Prostate gland (tissue), 2 donors: Measurements from ENCODE around the gene SCAMP2. TPM values are rescaled to one million over a fixed set of nuclear protein-coding genes. Genes with fewer than 3 reads are reported as not detected.

ENCODE experiments used
- DNase-seq: peaks from one replicate; pipeline ENCODE4 v3.0.0-alpha.2; 2019; ENCODE audit warnings: low spot score
- H3K27ac ChIP-seq, 2 donors: fragments of 200-600 bp; sonication (generic); 2 replicates each; pipeline ENCODE4 v1.5.1; 2017 to 2019
- H3K27me3 ChIP-seq: fragments of 200-600 bp; sonication (generic); replicated peaks from 2 replicates; pipeline ENCODE4 v1.5.1; 2019; ENCODE audit not compliant: insufficient read depth
- H3K36me3 ChIP-seq, 2 donors: fragments of 200-600 bp; sonication (generic); 1 replicate in 1 of 2; 2 replicates in 1 of 2; pipeline versions ENCODE4 v1.5.1 to v1.8.1; 2017 to 2019
- H3K4me1 ChIP-seq: fragments of 200-600 bp; sonication (generic); replicated peaks from 2 replicates; pipeline ENCODE4 v1.5.1; 2019
- H3K4me3 ChIP-seq, 2 donors: fragments of 200-600 bp; sonication (generic); 2 replicates each; pipeline ENCODE4 v1.5.1; 2017 to 2019
- H3K9me3 ChIP-seq: fragments of 200-600 bp; sonication (generic); 2 replicates; pipeline ENCODE4 v1.5.1; 2017
- CTCF ChIP-seq, 4 experiments: fragments of 200-600 bp in 2 of 4; fragments of 450-650 bp in 2 of 4; sonication (generic) in 2 of 4; IDR thresholded peaks; 1 replicate in 3 of 4; 2 replicates in 1 of 4; pipeline ENCODE4 v1.5.1; 2016 to 2019; ENCODE audit warnings: antibody characterized with exemption in 4 of 4, mild to moderate bottlenecking in 2 of 4, moderate library complexity in 2 of 4
- POLR2A ChIP-seq: fragments of 450-650 bp; IDR thresholded peaks from one replicate; pipeline ENCODE4 v1.6.1; 2016; ENCODE audit warnings: antibody characterized with exemption, mild to moderate bottlenecking
- POLR2AphosphoS5 ChIP-seq: sonication (generic); formaldehyde crosslinking; IDR thresholded peaks from one replicate; pipeline ENCODE4 v1.6.1; 2017; ENCODE audit warnings: antibody characterized with exemption
- WGBS: methylation state at CpG from one replicate; pipeline ENCODE4 v1.1.5; 2018; 5-methylcytosine and 5-hydroxymethylcytosine counted together
- intact Hi-C: fragments of 100-400 bp; cut with DNase I; formaldehyde crosslinking; loops from one replicate; pipeline ENCODE4 v1.14.2; 2022
- total RNA-seq, 2 donors: library from RNA; depleted of rRNA; stranded (reverse); fragments of >200 nt; gene quantifications; one replicate each; pipeline ENCODE4 v1.1.0, GENCODE V29; 2016

SCAMP2 gene
- total RNA-seq, 2 donors from 2014 or later, result 101 to 103 TPM

GRCh38 chr15:74850393-74850792, 22.8 kb downstream of the SCAMP2 start:
- no peaks in the 10 kb centered on the region for H3K4me1 ChIP-seq
- H3K27me3 ChIP-seq, result no peaks in the 10 kb centered on the region
- TF ChIP-seq POLR2AphosphoS5, result no peak
- no peak for TF ChIP-seq POLR2A
- TF ChIP-seq CTCF (IDR thresholded peaks at IDR 0.05), result no peak
- no peak overlapping the region for H3K4me3 ChIP-seq
- DNase-seq, result no peak
- WGBS, result 96% methylated on average over 4 of the region's 4 CpGs
- peaks cover 16 to 28% of the 10 kb centered on the region in 2 donors for H3K36me3 ChIP-seq
- no peak overlapping the region for H3K27ac ChIP-seq
- no peaks in the 10 kb centered on the region for H3K9me3 ChIP-seq
- intact Hi-C loops, result no loop called here

- Histone ChIP-seq H3K27me3 (no peaks in the 10 kb centered on the region), H3K36me3 (peaks cover 16 to 19% of the 10 kb centered on the region in 2 donors), H3K9me3 (no peaks in the 10 kb centered on the region), H3K4me1 (peaks cover 3% of the 10 kb centered on the region), H3K27ac (no peak overlapping the region), H3K4me3 (no peak overlapping the region)
- 98% methylated on average over 3 of the region's 3 CpGs for WGBS
- intact Hi-C loops, result no loop called here
- TF ChIP-seq CTCF (IDR thresholded peaks at IDR 0.05) (no peak), POLR2A (no peak)
- DNase-seq, result no peak
Observed at GRCh38 chr15:74847432-74847831, 25.7 kb downstream of the SCAMP2 start.

- 89% methylated on average over 4 of the region's 4 CpGs for WGBS
- Histone ChIP-seq H3K4me1 (peaks cover 10% of the 10 kb centered on the region), H3K9me3 (no peaks in the 10 kb centered on the region), H3K36me3 (peaks cover 6 to 9% of the 10 kb centered on the region in 2 donors), H3K27me3 (no peaks in the 10 kb centered on the region), H3K4me3 (no peak overlapping the region), H3K27ac (no peak overlapping the region)
- no peak for DNase-seq
- intact Hi-C loops, result no loop called here
- TF ChIP-seq POLR2AphosphoS5 (no peak), POLR2A (no peak), CTCF (IDR thresholded peaks at IDR 0.05) (no peak)
Observed at GRCh38 chr15:74845581-74845980, 27.6 kb downstream of the SCAMP2 start.

GRCh38 chr15:74845208-74845568, 28.0 kb downstream of the SCAMP2 start:
- H3K4me3 ChIP-seq, result no peak overlapping the region
- TF ChIP-seq POLR2AphosphoS5 (no peak), CTCF (IDR thresholded peaks at IDR 0.05) (no peak), POLR2A (no peak)
- intact Hi-C loops, result no loop called here
- 75% methylated on average over 5 of the region's 5 CpGs for WGBS
- H3K36me3 ChIP-seq, result peaks cover 5 to 6% of the 10 kb centered on the region in 2 donors
- H3K4me1 ChIP-seq, result peaks cover 10% of the 10 kb centered on the region
- DNase-seq, result no peak
- no peaks in the 10 kb centered on the region for H3K9me3 ChIP-seq
- no peak overlapping the region for H3K27ac ChIP-seq
- H3K27me3 ChIP-seq, result no peaks in the 10 kb centered on the region

GRCh38 chr15:74844319-74845207, 28.6 kb downstream of the SCAMP2 start:
- H3K27me3 ChIP-seq, result no peaks in the 10 kb centered on the region
- H3K27ac ChIP-seq, result no peak overlapping the region
- H3K4me1 ChIP-seq, result peaks cover 10% of the 10 kb centered on the region
- no peak for DNase-seq
- TF ChIP-seq CTCF (IDR thresholded peaks at IDR 0.05) (no peak), POLR2AphosphoS5 (no peak), POLR2A (no peak)
- intact Hi-C loops, result loop anchor here (5.0 kb wide), 2 partner anchors 62 to 63 kb away; partner anchors contain the start of genes CSK and FAM219B
- no peaks in the 10 kb centered on the region for H3K9me3 ChIP-seq
- 69% methylated on average over 12 of the region's 12 CpGs for WGBS
- H3K36me3 ChIP-seq, result peaks cover 0 to 6% of the 10 kb centered on the region in 2 donors
- no peak overlapping the region for H3K4me3 ChIP-seq
